ENCODE results near the gene HECW1.

The HECW1 gene

GRCh38 chr7:43113622-43114457, 1.4 kb downstream of the HECW1 start:
- Histone ChIP-seq H3K36me3 (ENCODE audit: control insufficient read depth, insufficient read depth, low read length) (no peaks in the 10 kb centered on the region), H3K9me3 (ENCODE audit: control insufficient read depth, insufficient read depth, low read length) (no peaks in the 10 kb centered on the region), H3K4me3 (ENCODE audit: low read depth, low read length) (peak overlapping the region; percentile 78), H3K4me1 (ENCODE audit: control insufficient read depth, insufficient read depth, low read length) (peaks cover 16% of the 10 kb centered on the region), H3K27me3 (ENCODE audit: control insufficient read depth, insufficient read depth, low read length) (peaks cover 32% of the 10 kb centered on the region), H3K9ac (ENCODE audit: low read depth, low read length) (no peak overlapping the region)

- Histone ChIP-seq H3K4me1 (ENCODE audit: control insufficient read depth, insufficient read depth, low read length) (peaks cover 22% of the 10 kb centered on the region), H3K27me3 (ENCODE audit: control insufficient read depth, insufficient read depth, low read length) (peaks cover 32% of the 10 kb centered on the region), H3K36me3 (ENCODE audit: control insufficient read depth, insufficient read depth, low read length) (no peaks in the 10 kb centered on the region), H3K9me3 (ENCODE audit: control insufficient read depth, insufficient read depth, low read length) (no peaks in the 10 kb centered on the region), H3K9ac (ENCODE audit: low read depth, low read length) (no peak overlapping the region), H3K4me3 (ENCODE audit: low read depth, low read length) (peak overlapping the region; percentile 78)
These were observed 2.0 kb downstream of the HECW1 start for GRCh38 chr7:43114458-43114780.

- Histone ChIP-seq H3K36me3 (ENCODE audit: control insufficient read depth, insufficient read depth, low read length) (no peaks in the 10 kb centered on the region), H3K9ac (ENCODE audit: low read depth, low read length) (no peak overlapping the region), H3K4me1 (ENCODE audit: control insufficient read depth, insufficient read depth, low read length) (peaks cover 27% of the 10 kb centered on the region), H3K4me3 (ENCODE audit: low read depth, low read length) (no peak overlapping the region), H3K27me3 (ENCODE audit: control insufficient read depth, insufficient read depth, low read length) (peaks cover 24% of the 10 kb centered on the region), H3K9me3 (ENCODE audit: control insufficient read depth, insufficient read depth, low read length) (no peaks in the 10 kb centered on the region)
These were observed 4.0 kb downstream of the HECW1 start for GRCh38 chr7:43116451-43116850.

GRCh38 chr7:43117095-43117494, 4.6 kb downstream of the HECW1 start:
- no peaks in the 10 kb centered on the region for H3K36me3 ChIP-seq (ENCODE audit: control insufficient read depth, insufficient read depth, low read length)
- no peak overlapping the region for H3K4me3 ChIP-seq (ENCODE audit: low read depth, low read length)
- H3K9me3 ChIP-seq (ENCODE audit: control insufficient read depth, insufficient read depth, low read length) = no peaks in the 10 kb centered on the region
- peaks cover 27% of the 10 kb centered on the region for H3K4me1 ChIP-seq (ENCODE audit: control insufficient read depth, insufficient read depth, low read length)
- no peak overlapping the region for H3K9ac ChIP-seq (ENCODE audit: low read depth, low read length)
- peaks cover 17% of the 10 kb centered on the region for H3K27me3 ChIP-seq (ENCODE audit: control insufficient read depth, insufficient read depth, low read length)

GRCh38 chr7:43117861-43118260, 5.4 kb downstream of the HECW1 start:
- no peaks in the 10 kb centered on the region for H3K36me3 ChIP-seq (ENCODE audit: control insufficient read depth, insufficient read depth, low read length)
- no peaks in the 10 kb centered on the region for H3K9me3 ChIP-seq (ENCODE audit: control insufficient read depth, insufficient read depth, low read length)
- no peak overlapping the region for H3K9ac ChIP-seq (ENCODE audit: low read depth, low read length)
- H3K4me1 ChIP-seq (ENCODE audit: control insufficient read depth, insufficient read depth, low read length) = peaks cover 27% of the 10 kb centered on the region
- H3K27me3 ChIP-seq (ENCODE audit: control insufficient read depth, insufficient read depth, low read length) = peaks cover 16% of the 10 kb centered on the region
- H3K4me3 ChIP-seq (ENCODE audit: low read depth, low read length) = no peak overlapping the region

- peaks cover 27% of the 10 kb centered on the region for H3K4me1 ChIP-seq (ENCODE audit: control insufficient read depth, insufficient read depth, low read length)
- peaks cover 16% of the 10 kb centered on the region for H3K27me3 ChIP-seq (ENCODE audit: control insufficient read depth, insufficient read depth, low read length)
These were observed 5.9 kb downstream of the HECW1 start for GRCh38 chr7:43118313-43118712.

GRCh38 chr7:43119371-43120075, 7.1 kb downstream of the HECW1 start:
- no peak overlapping the region for H3K9ac ChIP-seq (ENCODE audit: low read depth, low read length)
- peaks cover 20% of the 10 kb centered on the region for H3K4me1 ChIP-seq (ENCODE audit: control insufficient read depth, insufficient read depth, low read length)
- H3K9me3 ChIP-seq (ENCODE audit: control insufficient read depth, insufficient read depth, low read length) = no peaks in the 10 kb centered on the region
- H3K4me3 ChIP-seq (ENCODE audit: low read depth, low read length) = no peak overlapping the region
- peaks cover 7% of the 10 kb centered on the region for H3K27me3 ChIP-seq (ENCODE audit: control insufficient read depth, insufficient read depth, low read length)
- no peaks in the 10 kb centered on the region for H3K36me3 ChIP-seq (ENCODE audit: control insufficient read depth, insufficient read depth, low read length)

More at GRCh38 chr7:43118313-43118712, 5.9 kb downstream of the HECW1 start:
- H3K36me3 ChIP-seq (ENCODE audit: control insufficient read depth, insufficient read depth, low read length) = no peaks in the 10 kb centered on the region
- H3K9ac ChIP-seq (ENCODE audit: low read depth, low read length) = no peak overlapping the region
- no peaks in the 10 kb centered on the region for H3K9me3 ChIP-seq (ENCODE audit: control insufficient read depth, insufficient read depth, low read length)
- no peak overlapping the region for H3K4me3 ChIP-seq (ENCODE audit: low read depth, low read length)

- H3K4me1 ChIP-seq (ENCODE audit: control insufficient read depth, insufficient read depth, low read length) = peaks cover 13% of the 10 kb centered on the region
- no peak overlapping the region for H3K4me3 ChIP-seq (ENCODE audit: low read depth, low read length)
- H3K9me3 ChIP-seq (ENCODE audit: control insufficient read depth, insufficient read depth, low read length) = no peaks in the 10 kb centered on the region
- no peaks in the 10 kb centered on the region for H3K27me3 ChIP-seq (ENCODE audit: control insufficient read depth, insufficient read depth, low read length)
- no peaks in the 10 kb centered on the region for H3K36me3 ChIP-seq (ENCODE audit: control insufficient read depth, insufficient read depth, low read length)
- no peak overlapping the region for H3K9ac ChIP-seq (ENCODE audit: low read depth, low read length)
These were observed 9.5 kb downstream of the HECW1 start for GRCh38 chr7:43121973-43122372.

- Histone ChIP-seq H3K4me3 (ENCODE audit: low read depth, low read length) (no peak overlapping the region), H3K36me3 (ENCODE audit: control insufficient read depth, insufficient read depth, low read length) (no peaks in the 10 kb centered on the region), H3K27me3 (ENCODE audit: control insufficient read depth, insufficient read depth, low read length) (no peaks in the 10 kb centered on the region), H3K9ac (ENCODE audit: low read depth, low read length) (no peak overlapping the region), H3K9me3 (ENCODE audit: control insufficient read depth, insufficient read depth, low read length) (no peaks in the 10 kb centered on the region), H3K4me1 (ENCODE audit: control insufficient read depth, insufficient read depth, low read length) (peaks cover 13% of the 10 kb centered on the region)
These were observed 11.0 kb downstream of the HECW1 start for GRCh38 chr7:43123457-43123856.

GRCh38 chr7:43124388-43124787, 11.9 kb downstream of the HECW1 start:
- H3K27me3 ChIP-seq (ENCODE audit: control insufficient read depth, insufficient read depth, low read length) = no peaks in the 10 kb centered on the region
- H3K9ac ChIP-seq (ENCODE audit: low read depth, low read length) = no peak overlapping the region
- H3K36me3 ChIP-seq (ENCODE audit: control insufficient read depth, insufficient read depth, low read length) = no peaks in the 10 kb centered on the region
- H3K4me3 ChIP-seq (ENCODE audit: low read depth, low read length) = no peak overlapping the region
- H3K9me3 ChIP-seq (ENCODE audit: control insufficient read depth, insufficient read depth, low read length) = no peaks in the 10 kb centered on the region
- H3K4me1 ChIP-seq (ENCODE audit: control insufficient read depth, insufficient read depth, low read length) = peaks cover 6% of the 10 kb centered on the region

GRCh38 chr7:43130347-43130746, 17.9 kb downstream of the HECW1 start:
- no peak overlapping the region for H3K4me3 ChIP-seq (ENCODE audit: low read depth, low read length)
- H3K36me3 ChIP-seq (ENCODE audit: control insufficient read depth, insufficient read depth, low read length) = no peaks in the 10 kb centered on the region
- no peaks in the 10 kb centered on the region for H3K27me3 ChIP-seq (ENCODE audit: control insufficient read depth, insufficient read depth, low read length)
- no peaks in the 10 kb centered on the region for H3K9me3 ChIP-seq (ENCODE audit: control insufficient read depth, insufficient read depth, low read length)
- no peak overlapping the region for H3K9ac ChIP-seq (ENCODE audit: low read depth, low read length)
- peaks cover 3% of the 10 kb centered on the region for H3K4me1 ChIP-seq (ENCODE audit: control insufficient read depth, insufficient read depth, low read length)

- Histone ChIP-seq H3K9ac (ENCODE audit: low read depth, low read length) (no peak overlapping the region), H3K27me3 (ENCODE audit: control insufficient read depth, insufficient read depth, low read length) (no peaks in the 10 kb centered on the region), H3K9me3 (ENCODE audit: control insufficient read depth, insufficient read depth, low read length) (no peaks in the 10 kb centered on the region), H3K4me3 (ENCODE audit: low read depth, low read length) (no peak overlapping the region), H3K36me3 (ENCODE audit: control insufficient read depth, insufficient read depth, low read length) (no peaks in the 10 kb centered on the region), H3K4me1 (ENCODE audit: control insufficient read depth, insufficient read depth, low read length) (peaks cover 24% of the 10 kb centered on the region)
These were observed 22.7 kb downstream of the HECW1 start for GRCh38 chr7:43135129-43135528.

All from iPS-15b (cell line).